ENCODE data around the gene BBLN.
"Not testable (repeated sequence)": the region's sequence is repeated elsewhere in the genome, so short reads cannot be mapped to it uniquely, and the experiment has no call there.

Gene BBLN

DNA sequence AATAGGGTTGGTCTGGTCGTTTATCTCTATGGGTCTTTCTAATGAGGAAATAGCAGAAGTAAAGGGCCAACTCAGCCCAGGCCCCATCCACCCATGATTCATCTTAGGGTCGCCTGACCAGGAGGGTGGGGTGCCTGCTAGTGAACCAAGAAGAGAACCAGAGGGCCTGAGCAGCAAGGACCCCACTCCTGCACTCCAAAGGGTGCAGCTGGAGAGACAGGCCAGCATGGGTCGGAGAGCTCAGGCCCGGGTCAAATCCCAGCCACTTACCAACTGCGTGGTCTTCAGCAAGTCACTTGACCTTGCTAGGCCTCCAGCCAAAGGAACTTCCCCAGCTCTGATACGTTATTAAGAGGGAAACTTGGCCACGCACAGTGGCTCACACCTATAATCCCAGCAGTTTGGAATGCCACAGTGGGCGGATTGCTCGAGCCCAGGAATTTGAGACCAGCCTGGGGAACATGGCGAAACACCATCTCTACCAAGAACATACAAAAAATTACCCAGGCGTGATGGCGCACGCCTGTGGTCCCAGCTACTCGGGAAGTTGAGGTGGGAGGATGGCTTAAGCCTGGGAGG lies 4.3 kb downstream of the BBLN start:
- DNase-seq, result no peak

DNA sequence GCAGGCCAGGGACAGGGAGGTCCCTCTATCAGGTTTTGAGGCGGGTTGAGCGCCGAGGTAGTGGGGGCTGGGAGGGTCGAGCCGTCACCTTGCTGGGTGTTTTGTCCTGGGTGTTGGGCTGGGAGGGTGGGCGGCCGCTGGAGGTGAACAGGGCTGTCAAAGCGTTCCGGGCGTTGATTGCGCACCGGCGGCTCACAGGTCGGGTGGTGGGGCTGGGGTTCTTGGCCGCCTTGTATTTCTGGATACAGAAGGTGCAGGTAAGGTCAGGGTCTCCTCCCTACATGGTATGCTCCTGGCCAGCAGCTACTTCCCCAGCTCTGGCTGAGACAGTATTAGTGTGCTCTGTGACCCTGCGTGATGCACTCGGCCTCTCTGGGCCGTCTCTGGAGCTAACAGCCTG lies 6.1 kb downstream of the BBLN start:
- no peak for DNase-seq

DNA sequence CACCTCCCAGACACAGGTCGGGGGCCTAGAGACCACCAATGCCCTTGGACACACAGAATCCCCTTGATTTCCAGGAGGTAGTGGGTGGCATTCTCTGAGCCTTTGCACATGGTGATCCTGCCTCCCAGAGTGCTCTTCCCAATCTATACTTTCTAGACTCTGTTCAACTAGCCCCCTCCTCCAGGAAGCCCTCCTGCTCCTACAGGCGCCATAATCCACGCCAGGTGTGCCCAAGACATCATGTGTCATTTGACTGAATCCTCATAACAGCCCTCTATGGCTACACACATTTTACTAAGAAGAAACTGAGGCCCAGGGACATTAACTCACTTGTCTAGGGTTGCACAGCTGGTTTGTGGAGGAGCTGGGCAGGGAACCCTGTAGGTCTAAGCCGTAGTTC lies 7.1 kb downstream of the BBLN start:
- no peak for DNase-seq

DNA sequence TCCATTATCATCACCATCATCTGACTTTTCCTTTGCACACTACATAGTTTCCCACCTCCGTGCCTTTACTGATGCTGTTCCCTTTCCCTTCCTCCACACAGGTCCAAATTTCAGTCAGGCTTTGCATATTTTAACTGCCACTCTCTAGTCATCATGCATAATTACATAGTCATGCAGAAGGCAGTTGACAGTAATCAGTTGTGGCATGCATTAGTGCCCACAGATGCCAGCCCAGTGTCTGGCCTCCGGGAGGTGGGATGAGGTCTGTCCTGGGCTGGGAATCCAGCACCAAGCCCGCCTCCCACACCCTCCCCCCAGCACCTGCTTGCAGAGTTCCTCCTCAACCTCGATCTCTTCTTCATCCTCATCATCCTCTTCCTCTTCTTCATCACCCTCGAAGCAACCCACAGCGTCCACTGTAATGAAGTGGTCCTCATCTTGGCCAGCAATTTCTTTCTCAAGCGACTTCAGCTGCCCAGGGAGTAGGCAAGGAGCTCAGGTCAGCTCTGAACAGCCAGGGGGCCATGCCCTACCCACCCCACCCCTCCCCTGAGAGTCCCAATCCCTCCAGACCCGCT lies 8.8 kb downstream of the BBLN start:
- DNase-seq, result no peak

DNA sequence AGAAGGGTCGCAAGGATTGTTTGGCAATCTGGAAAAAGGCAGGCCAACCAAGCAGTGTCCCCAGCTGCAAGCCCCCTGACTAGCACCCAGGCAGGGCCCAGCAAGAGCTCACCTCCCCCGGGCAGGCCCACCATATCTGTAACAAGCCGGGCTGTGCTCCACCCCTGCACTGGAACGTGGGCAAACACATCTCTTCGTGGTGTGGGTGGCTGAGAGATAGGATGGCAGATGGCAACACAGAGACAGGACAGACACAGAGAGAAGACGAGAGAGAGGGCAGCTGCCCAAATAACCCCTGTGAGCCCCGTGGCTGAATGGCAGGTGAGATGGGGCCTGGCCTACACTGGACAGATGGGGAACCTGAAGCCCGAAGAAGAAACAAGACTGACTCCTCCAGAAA lies 9.4 kb downstream of the BBLN start:
- no peak for DNase-seq

DNA sequence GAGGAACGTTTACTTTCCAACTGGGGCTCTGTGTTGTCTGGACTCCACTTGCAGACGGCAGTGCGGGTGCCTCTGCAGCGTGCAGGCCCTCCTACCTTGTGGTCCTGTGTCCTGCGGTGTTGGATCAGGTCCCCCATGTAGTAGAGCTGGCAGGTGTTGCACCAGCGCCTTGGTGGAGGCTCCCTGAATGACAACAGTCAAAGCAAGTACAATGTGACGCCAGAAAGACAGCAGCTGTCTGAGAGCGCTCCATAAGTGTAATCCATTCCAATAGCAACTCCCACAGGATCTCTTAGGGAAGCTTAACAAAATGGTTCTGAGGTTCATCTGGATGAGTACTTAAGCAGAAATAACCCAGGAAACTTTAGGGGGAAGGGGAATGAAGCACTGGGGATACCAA lies 9.9 kb downstream of the BBLN start:
- DNase-seq, result no peak

DNA sequence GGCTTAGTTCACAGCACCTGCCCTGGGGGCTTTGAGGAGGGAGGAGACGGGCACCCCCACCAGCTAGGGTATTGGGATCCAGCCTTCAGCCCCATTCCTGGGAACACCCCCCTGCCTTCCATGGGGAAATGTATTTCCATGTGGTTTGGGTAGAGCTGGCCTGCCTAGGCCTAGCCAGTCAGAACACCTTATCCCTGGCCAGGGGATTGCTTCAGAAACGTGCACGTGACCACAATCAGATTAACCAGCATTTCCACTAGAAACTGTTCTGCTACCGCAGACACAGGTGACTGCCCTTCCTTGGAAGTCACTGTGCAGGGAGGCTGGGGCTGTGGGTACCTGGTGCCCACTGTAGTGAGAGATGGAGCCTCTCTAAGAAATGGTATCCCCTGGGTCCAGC lies 14.0 kb downstream of the BBLN start:
- DNase-seq, result no peak

DNA sequence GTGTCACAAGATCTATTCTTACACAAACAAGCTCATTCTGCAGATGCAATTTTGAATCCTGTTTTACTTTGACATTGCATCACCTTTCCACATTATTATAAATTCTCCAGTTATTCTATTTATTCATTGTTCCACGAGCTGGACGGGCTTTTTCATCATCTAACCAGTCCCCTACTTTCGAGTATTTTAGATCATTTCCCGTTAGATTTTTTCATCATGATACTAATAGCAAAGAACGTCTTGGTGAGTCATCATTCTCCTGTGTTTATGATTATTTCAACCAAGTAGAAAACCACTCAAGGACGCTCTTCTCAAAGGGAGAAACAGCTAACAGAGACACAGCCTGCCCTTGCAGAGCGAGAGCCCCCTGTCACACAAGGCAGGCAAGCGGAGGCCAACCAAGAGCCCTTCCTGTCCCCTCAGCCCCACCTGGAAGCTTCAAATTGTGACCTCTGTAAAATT lies 15.1 kb downstream of the BBLN start:
- DNase-seq, result no peak

DNA sequence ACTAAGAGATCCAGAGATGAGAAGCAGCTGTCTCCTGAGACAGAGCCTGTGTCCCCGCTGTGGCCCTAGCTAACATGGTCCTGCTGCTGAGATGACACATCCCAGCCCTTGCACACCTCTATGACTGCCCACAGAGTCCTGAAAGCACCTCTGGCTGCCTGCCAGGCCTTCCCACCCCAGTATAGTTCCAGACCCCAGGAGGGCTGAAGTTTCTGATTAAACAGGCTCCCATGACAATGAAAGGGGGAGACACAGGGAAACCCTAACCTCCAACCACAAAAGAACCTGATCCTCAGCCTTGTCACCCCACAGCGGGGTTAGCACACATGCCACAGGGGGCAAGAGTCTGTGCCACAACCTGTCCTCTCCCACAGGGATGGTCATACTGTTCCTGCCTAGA lies 15.7 kb downstream of the BBLN start:
- no peak for DNase-seq

DNA sequence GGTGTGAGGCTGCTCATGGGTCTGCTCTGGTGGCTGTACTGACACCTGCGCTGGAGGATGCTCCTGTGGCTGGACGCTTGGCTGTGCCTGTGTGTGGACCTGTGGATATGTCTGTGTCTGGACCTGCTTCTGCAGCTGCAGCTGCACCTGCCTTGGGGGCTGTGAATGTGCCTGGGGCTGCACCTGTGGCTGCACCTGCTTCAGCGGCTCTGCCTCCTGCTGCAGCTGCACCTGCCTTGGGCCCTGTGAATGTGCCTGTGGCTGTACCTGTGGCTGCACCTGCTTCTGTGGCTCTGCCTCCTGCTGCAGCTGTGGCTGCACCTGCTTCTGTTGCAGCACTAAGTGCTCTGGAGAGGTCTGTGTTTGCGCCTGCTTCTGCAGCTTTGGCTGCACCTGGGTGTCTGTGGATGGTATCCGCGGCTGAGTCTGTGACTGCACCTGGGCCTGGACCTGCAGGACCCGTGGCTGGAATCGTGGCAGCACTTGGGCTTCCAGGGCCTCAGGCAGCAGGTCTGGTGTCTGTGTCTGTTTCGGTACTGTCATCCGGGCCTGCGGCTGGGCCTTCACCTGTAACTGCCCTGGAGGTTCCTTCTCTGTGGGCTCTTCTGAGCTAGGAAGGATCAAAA lies 18.9 kb downstream of the BBLN start:
- no peak for DNase-seq

DNA sequence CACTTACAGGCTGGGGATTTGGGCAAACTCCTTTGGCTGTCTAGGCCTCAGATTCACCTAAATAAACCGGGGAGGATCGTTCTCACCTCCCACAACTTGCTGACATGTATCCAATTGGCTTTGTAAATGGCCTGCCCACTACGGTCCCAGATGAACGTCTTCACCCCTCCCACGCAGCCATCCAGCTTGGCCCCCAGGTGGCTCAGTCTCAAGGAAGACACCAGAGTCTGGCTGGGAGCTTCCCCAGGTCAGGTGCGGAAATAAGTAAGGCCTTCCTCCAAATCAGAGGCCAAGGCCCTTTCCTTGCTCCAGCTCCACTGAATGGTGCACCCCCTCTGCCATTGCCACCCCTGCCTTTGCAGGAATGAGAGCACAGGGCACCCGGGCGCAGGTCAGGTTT lies 19.9 kb downstream of the BBLN start:
- DNase-seq, result no peak

DNA sequence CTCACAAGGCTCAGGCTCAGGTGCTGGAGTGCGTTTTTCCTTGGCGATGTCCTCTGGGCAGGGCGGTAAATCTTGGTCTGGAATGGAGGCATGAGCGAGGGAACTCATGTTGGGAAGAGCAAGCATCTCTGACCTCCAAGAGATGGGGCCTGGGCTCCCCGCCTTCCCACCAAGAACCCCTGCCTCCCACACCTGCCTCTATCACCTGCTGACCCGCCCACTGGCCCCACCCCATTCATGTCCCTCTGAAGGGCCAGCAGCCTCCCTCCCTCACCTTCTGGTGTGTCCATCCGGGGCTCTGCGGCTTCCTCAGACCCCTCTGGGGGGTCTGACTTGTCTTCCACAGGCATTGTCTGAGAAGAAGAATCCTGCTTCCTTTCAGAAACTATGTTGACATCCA lies 20.4 kb downstream of the BBLN start:
- no peak for DNase-seq

DNA sequence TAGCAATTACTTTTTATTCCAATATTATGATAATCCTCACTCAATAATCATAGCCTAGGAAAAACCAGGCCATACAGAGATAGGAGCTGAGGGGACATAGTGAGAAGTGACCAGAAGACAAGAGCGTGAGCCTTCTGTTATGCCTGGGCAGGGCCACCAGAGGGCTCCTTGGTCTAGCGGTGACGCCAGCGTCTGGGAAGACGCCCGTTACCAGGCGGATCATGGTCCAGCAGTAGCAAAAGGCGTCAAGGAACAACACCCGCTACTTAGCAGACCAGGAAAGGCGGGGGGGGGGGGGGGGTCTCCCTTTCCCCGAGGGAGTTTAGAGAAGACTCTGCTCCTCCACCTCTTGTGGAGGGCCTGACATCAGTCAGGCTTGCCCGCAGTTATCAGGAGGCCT lies 21.4 kb downstream of the BBLN start:
- DNase-seq, result not testable (repeated sequence)

DNA sequence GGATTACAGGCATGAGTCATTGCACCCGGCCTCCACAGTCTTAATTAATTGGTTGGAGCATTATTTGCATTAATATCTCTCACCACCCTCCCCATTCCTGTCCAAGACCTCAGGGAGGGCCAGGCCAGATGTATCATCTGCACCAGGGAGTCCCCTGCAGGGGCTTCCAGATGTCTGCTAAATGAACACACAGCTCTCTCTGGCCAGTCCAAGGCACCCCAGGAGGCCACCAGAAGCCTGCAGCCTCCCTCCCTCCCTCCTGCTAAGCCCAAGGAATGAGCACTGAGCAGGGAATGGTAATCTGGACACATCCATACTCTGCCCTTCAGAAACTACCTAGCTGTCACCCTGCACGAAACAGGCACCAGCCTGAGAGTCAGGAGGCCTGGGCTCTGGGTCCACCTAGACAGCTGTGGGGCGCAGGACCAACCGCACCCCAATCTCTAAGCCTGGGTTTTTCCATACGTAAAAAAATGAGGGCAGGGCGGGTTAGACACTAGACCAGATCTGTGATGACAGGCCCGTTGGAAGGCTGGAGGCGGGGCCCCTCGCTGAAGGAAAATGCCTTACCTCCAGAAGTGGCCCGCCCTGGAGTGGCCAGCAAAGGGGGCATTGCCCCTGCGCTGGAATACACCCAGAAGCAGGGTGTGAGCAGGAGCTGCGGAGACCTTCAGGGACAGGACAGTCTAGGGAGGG lies 23.0 kb downstream of the BBLN start:
- no peak for DNase-seq

DNA sequence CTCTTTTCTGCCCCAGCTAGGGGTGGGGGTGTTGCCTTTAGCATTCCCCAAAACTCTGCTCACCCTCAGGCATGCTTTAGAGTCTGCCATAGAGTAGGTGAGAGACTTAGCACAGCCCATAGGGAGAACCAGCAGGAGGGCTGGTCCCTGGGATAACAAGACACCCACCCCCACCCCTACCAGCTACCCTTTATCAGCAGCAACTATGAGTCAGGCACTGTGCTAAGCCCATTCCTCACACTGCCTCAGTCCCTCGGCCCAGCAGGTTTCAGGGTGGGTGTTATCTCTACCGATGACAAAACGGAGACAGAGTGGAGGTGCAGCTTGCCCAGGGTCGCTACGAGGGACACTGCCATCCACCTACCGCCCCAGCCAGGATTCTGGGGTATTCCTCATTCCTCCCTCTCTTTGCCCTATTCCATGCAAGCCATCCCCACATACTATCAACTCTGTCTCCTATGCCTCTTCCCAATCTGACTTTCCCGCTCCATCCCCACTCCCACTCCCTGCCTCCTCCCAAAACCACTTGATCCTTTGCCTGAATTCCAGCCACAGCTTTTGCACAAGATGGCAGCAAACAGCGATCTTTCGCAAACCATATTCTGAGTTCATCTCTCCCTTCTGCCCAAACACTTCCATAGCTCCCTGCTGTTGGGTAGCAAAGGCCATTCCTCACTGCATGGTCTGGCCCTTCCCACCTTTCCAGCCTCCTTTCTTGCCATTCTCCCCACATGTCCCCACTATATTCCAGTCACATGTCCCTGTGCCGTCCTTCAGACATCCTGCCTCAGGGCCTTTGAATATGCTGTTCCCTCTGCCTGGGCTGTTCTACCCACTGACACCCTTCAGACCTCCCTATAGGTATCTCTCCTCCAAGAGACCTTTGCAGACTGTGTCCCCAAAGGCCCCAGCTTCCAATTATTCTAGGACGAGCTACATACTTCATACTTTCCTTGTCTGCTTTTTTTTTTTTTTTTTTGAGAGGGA lies 26.2 kb downstream of the BBLN start:
- no peak for DNase-seq

DNA sequence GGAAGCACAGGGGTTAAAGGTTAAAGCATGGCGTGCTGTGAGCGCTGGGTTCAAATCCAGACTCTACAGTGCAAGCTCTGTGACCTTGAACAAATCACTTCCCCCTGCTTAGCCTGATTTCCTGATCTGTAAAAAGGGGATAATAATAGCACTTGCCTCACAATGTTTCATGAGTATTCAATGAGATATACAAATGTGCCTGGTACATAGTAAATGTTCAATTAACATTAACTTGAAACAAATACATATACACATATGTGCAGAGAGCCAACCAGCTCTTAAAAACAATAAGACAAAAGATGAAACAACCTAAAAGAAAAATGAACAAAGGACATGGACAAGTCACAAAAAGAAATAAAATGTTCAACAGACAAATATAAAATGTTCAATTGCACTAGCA lies 27.3 kb downstream of the BBLN start:
- DNase-seq, result no peak

DNA sequence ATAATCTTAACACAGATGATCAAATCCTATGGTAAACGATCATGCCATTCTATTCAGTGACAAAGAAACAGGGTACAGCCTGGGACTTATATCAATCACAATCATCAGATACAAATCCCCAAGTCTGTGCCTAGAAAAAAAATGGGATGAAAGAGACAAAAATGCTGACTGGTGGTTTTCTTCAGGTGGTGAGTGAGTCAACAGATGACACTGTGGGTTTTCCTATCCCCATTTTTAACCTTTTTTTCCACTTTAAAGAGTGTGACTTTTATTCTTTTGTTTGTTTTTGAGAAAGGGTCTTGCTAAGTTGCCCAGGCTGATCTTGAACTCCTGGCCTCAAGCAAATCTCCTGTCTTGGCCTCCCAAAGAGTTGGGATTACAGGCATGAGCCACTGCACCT lies 28.1 kb downstream of the BBLN start:
- DNase-seq, result no peak

DNA sequence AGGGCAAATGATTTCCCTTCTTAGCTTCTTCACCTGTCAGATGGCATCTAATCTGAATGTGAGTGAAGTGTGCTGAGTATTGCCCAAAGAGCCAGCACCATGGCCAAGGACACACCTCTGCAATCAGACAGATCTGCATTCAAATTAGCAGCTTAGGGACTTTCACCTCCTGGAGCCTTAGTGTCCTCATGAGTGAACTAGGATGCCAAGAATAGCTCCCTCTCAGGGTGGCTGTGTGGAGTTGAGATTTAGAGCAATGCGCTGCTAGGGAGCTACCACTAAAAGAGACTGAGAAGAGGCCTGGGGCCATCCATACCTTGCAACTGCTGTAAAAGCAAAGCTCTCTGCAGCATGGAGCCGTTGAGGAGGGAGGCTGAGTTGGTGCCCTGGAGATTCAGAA lies 29.9 kb downstream of the BBLN start:
- DNase-seq, result no peak

DNA sequence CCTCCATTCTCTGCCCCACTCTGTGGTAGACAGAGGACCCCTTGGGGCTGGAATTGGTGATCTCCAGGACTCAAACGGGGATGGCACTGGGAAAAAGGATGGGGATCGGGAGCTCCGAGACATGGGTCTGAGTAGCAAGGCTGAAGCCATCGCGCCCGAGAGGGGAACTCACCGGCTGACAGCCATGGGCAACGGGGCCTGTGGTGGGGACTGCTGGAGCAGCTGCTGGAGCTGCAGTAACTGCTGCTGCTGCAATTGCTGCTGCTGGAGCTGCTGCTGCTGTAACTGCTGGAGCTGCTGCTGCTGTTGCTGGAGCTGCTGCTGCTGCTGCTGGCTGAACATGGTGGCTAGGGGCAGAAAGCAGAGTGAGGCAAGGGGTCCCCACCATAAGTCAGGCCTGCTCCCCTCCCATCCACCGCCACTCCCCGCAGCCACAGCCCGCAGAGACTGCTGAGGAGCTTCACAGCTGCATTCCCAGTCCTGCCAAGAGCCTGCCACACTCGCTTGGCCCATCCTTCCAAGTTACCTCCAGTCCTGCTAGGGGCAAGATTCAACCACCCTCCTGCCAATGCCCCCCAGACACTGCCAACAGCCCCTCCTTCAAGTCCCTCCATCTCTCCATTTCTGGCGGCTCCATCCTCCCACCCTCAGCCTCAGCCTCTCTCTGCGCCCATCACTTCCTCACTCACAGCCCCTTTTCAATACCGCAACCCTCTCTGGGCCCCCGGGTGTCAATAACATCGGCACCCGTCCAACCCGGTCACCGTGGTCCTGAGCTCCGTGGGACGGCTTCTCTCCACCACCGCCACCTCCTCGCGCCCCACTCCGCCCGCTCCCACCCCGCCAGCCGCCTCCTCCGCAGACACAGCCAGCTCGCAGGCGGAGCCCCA lies 30.7 kb downstream of the BBLN start:
- no peak for DNase-seq

DNA sequence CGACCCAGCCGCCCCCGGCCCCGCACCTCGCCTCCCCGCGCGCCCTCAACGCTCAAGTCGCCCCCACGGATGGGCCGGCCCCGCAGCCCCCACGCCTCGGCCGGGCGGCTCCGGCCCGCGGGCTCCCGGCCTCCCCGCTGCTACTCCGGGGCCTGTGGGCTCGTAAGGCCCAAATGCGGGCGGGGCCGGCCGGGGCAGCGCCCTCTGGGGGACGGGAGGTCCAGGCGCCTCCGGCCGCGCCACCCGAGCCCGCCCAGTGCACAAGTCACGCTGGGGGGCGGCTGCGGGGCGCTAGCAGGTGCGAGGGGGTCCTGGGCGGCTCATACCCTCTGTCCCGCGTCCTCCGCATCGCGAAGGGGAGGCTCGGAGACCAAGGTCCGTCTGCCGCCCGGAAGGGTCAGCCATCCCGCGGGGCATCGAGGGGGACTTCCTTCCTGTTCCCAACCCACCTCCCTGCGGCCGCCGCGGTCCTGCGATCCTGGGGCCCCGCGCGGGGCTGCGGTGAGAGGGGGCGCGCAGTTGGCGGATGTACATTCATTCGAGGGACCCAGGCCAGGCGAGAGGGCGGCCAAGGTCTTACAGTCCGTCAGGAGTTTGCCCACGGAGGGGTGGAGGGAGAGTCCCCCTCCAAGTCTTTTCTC lies 31.5 kb downstream of the BBLN start, which contains the start of gene CIZ1:
Gene CIZ1, minus strand, starts transcription at position 167 of the 641 bp plus-strand sequence. CDS start 715 bp downstream, outside the sequence.
- DNase-seq, result peak; percentile 74

Measured in GDM1 (cell line).